NCI-H146 treated with DMSO at 0.1 percent for 48 hours (cell line): ENCODE results near the gene CIDEC.
"Not testable (repeated sequence)": the region's sequence is repeated elsewhere in the genome, so short reads cannot be mapped to it uniquely, and the experiment has no call there.

Experiments
- DNase-seq: peaks from one replicate; lab custom pipeline; 2025; ENCODE audit not compliant: unreplicated experiment; lab: John Stamatoyannopoulos, UW

CIDEC gene

DNA sequence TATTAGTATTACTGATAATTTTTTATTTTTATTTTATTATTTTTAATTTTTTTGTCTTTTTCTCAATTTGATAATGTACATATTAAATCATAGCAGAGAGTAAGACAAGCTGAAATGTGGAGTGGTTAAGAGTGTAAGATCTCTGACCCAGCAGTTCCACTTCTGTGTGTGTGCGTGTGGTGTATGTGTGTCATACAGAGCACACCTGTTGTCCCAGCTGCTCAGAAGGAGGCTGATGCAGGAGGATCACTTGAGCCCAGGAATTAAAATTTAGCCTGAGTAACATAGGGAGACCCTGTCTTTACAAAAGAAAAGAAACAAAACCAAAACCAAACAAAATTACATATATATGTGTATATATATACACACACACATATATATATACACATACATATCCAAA lies 1.4 kb upstream of the CIDEC start:
- no peak for DNase-seq

DNA sequence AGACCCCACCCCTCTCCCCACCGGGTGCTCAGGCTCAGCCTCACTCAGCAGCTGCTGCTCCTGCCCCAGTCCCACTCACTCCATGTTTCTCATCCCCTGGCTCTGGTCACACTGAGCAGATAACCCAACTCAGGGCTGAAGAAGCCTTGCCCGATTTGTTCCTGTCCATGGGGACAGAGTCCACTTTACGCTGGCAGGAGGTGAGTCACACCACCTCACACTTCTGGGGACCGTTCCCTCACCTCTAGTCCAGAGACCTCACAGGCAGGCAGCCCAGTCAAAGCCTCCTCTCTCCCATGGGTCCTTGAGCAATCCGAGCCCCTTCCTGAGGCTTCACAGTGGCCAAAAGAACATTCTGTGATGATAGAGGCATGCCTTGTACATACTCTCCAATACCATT lies 1.4 kb downstream of the CIDEC start:
- no peak for DNase-seq

- DNase-seq, result no peak
Observed at GRCh38 chr3:9876991-9877390, 3.1 kb downstream of the CIDEC start.

DNA sequence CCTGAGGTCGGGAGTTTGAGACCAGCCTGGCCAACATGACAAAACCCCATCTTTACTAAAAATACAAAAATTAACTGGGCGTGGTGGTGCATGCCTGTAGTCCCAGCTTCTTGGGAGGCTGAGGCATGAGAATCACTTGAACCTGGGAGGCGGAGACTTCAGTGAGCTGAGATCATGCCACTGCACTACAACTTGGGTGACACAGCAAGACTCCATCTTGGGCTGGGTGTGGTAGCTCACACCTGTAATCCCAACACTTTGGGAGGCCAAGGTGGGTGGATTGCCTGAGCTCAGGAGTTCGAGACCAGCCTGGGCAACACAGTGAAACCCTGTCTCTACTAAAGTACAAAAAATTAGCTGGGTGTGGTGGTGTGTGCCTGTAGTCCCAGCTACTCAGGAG lies 3.8 kb downstream of the CIDEC start:
- not testable (repeated sequence) for DNase-seq

- DNase-seq, result peak; percentile 43
Observed at GRCh38 chr3:9875448-9875847, 4.6 kb downstream of the CIDEC start.

DNA sequence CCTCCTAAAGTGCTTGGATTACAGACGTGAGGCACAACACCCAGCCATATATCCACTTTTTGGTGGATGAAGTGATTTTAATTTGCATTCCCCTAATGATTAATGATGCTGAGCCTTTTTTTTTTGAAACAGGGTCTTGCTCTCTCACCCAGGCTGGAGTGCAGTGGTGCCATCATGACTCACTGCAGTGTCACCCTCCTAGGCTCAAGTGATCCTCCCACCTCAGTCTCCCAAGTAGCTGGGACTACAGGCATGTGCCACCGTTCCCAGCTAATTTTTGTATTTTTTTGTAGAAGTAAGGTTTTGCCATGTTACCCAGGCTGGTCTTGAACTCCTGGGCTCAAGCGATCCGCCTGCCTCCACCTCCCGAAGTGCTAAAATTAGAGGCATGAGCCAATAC lies 8.0 kb downstream of the CIDEC start:
- DNase-seq, result not testable (repeated sequence)

DNA sequence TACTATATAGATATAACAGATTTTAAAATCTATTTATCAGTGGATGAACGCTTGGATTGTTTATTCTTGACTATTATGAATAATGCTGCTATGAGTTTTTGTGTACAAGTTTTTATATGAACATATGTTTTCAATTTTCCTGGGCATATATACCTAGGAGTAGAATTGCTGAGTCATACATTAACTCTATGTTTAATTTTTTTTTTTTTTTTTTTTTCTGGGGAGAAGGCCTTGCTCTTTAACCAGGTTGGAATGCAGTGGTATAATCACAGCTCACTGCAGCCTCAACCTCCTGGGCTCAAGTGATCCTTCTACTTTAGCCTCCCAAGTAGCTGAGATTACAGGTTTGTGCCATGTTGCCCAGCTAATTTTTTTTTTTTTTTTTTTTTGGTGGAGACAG lies 9.1 kb downstream of the CIDEC start:
- DNase-seq, result no peak

DNA sequence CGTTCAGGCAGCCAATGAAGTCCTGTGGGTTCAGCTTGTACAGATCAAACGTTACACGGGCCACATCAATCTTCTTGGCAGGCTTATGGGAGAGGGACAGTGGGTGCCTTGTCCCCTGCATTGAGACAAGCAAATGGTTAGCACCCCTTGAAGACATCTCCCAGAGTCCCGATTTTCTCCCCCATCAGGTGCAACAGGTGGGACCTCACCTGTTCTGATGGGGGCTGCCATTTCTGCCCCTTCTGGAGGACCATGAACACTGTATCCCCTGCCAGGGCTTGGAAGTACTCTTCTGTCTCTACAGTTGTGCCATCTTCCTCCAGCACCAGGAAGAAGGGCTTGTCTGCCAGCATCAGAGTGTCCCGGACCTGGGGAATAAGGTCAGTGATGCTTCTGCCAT lies 10.1 kb downstream of the CIDEC start:
- DNase-seq, result no peak

DNA sequence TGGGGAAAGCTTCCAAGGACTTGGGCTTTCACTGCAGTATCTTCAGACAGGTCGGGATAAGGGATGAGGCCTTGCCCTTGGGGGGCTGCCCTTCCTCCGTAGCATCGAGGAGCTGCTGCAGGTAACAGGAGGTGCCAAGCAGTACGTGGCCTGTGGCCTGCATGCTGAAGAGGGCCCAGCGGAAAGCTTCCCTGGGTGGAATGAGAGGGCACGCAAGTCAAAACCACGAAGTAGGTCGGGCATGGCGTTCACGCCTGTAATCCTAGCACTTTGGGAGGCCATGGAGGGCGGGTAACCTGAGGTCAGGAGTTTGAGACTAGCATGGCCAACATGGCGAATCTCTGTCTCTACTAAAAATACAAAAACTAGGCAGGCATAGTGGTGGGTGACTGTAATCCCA lies 12.9 kb downstream of the CIDEC start:
- DNase-seq, result no peak

DNA sequence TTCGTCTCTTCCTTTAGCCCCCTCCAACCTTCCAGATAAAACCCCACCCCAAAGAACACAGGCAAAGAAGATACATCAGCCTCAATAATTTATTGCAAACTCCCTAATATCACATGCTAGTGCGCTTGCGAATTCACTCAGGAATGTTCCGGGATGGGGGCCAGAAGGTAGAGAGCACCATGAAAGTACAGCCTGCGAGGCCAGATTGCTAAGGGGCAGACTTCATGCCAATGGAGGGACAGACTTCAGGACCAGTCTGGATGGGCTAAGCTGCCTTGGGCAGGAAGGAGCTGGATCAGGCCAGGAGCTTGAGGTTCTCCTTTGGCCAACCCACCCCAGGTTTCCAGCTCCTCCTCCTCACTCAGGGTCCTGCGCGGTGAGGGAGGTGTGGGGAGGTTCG lies 13.4 kb downstream of the CIDEC start:
- DNase-seq, result no peak

- DNase-seq, result not testable (repeated sequence)
Observed at GRCh38 chr3:9865125-9865637, 14.9 kb downstream of the CIDEC start.

DNA sequence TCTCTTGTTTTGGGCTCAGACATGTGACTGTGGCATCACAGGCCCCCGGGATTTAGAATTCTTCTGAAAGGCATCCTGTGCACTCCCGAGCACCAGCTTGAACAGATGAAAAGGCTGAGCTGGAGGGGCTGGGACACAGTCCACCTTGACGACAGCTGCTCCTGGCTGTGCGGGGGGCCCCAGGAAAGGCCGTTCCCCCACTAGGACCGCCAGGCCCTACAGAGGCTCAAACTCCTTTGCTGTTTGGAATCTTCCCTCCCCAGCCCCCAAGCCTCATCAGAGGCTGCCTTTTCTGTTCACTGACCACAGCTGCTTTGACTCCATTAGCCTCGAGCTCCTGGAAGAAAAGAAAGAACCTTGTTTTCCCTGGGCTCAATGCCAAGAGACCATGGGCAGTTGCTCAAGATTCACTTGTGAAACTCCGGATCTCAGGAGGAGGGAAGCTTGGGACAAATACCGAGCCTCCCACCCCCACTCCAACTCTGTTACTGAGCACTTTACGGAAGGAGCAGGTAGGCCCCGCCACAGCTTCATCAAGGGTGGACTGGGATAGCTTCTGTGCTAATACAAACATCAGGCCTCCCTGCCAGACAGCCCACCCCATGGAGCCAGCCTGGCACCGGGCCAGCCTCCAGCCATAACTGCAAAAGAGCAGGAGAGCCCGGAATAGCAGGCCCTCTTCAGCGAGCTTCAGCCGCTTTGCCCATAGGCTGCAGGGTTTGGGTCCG lies 15.7 kb downstream of the CIDEC start:
- no peak for DNase-seq

- DNase-seq, result no peak
Observed at GRCh38 chr3:9863058-9863772, 16.8 kb downstream of the CIDEC start.

DNA sequence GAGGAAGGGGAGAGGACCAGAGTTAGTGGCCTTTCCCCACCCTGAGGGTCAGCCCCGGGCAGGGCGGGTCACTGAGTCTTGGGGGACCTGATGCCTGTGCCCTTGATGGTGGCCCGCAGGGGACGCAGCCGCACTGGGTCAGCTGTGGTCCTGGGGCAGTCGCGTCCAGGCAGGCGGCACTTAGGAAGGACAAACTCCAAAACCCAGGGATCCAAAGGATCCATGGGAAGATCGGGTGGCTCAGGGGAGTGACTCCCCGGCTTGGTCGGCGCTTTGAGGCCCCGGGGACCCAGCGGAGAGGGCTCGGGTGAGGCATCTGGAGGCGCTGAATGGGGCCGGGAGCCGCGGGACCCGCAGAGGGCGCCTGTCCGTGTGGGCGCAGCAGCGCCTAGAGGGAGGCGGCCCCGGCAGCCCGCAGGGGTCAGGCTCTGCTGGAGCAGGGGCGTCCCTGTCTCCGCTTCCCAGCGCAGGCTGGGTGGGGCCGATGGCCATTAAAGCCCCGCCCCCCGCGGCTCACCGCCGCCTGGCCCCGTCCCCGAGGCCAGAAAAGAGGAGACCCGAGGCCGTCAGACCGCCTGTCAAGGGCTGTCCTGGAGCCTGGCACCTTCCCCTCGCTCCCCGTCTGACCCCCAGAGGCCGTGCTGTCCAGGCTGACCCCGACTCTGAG lies 17.5 kb downstream of the CIDEC start:
- no peak for DNase-seq

GRCh38 chr3:9861626-9862130 lies 18.4 kb downstream of the CIDEC start:
- DNase-seq, result no peak

- DNase-seq, result no peak
Observed at GRCh38 chr3:9861201-9861600, 18.9 kb downstream of the CIDEC start.

DNA sequence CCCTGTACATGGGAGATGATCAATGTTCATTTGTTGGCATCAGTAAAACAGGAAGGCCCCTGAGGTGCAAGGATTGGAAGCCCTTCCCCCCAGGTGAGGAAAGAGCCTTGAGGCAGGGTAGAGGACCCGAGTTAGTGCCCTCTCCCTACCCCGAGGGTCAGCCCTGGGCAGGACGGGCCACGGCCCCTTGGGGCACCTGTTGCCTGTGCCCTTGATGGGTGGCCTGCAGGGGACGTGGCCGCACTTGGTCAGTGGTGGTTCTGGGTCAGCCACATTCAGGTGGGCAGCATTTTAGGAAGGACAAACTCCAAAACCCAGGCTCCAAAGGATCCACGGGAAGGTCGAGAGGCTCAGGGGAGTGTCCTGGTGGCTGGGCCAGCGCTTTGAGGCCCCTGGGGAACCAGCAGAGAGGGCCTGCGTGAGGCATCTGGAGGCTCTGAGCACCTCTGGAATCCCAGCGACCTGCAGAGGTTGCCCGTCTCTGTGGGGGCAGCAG lies 20.5 kb downstream of the CIDEC start:
- DNase-seq, result no peak

DNA sequence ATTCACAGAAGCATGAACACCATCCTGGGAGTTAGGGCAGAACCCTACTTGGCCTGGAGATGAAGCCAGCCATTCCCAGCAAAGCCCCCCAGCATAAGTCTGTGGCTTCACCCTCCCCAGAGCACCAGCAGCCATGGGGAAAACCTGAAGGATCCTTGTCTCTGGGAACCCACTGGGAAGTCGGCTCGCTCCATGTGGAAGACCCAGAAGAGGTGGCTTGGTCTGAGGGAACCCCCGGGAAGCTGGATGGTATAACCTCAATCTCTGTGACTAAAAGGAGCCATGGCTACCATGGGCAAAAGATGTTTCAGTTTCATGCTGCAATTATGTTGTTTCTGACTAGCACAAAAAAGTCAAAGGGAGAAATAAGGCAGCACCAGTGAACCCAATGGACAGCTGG lies 24.5 kb downstream of the CIDEC start:
- no peak for DNase-seq

GRCh38 chr3:9854291-9854940 lies 25.6 kb downstream of the CIDEC start:
- DNase-seq, result not testable (repeated sequence)

DNA sequence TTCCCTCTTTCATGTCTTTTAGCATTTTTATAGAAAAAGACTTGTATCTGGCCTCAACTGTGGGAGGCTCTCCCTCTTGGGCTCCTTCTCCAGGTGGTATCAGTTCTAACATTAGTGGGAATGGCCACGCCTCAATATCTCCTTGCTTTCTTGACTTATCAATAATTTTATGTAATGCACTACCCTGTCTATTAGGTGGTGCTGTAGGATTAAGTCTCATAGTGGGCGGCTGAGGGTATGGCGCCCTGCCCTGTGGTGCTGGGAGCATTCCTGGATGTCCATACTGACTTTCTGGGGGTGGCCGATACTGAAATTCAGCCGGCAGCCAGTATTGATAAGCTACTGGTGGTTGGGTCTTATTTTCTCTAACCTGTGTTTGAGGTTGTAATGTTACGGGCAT lies 27.5 kb downstream of the CIDEC start:
- DNase-seq, result no peak

- DNase-seq, result not testable (repeated sequence)
Observed at GRCh38 chr3:9851926-9852325, 28.1 kb downstream of the CIDEC start.
